Pancreas (tissue), 10 donors: ENCODE measurements around the gene RIC1. TPM values are rescaled to one million over a fixed set of nuclear protein-coding genes. Genes with fewer than 3 reads are reported as not detected.

Experiments
- ATAC-seq, 4 donors: fragments of 200-7000 bp; cut with Tn5 transposase; one replicate each; pipeline versions ENCODE4 v1.8.0 to v1.9.1; 2020; ENCODE audit warnings: mild to moderate bottlenecking in 4 of 4, moderate library complexity in 4 of 4
- DNase-seq, 6 donors: peaks; one replicate each; pipeline ENCODE4 v3.0.0-alpha.2; 2020
- FAIRE-seq: peaks from 2 replicates; lab custom pipeline; 2012; peaks lifted over from hg19 to GRCh38; lab: Jason Lieb, UNC
- H3K27ac ChIP-seq, 4 donors: fragments of 200-600 bp; sonication (generic); 1 replicate in 3 of 4; 2 replicates in 1 of 4; pipeline versions ENCODE4 v1.5.0 to v1.8.0; 2020
- H3K27me3 ChIP-seq, 4 donors: fragments of 200-600 bp; one replicate each; pipeline ENCODE4 v1.8.0; 2021
- H3K36me3 ChIP-seq, 3 donors: fragments of 200-600 bp; sonication (generic) in 1 of 3; one replicate each; pipeline versions ENCODE4 v1.5.0 to v1.8.0; 2020 to 2021
- H3K4me1 ChIP-seq, 3 donors: fragments of 200-600 bp; one replicate each; pipeline ENCODE4 v1.8.0; 2021
- H3K4me3 ChIP-seq, 4 donors: fragments of 200-600 bp; sonication (generic) in 2 of 4; one replicate each; pipeline versions ENCODE4 v1.5.0 to v1.8.0; 2020 to 2021
- H3K9me3 ChIP-seq, 4 donors: fragments of 200-600 bp; one replicate each; pipeline ENCODE4 v1.8.0; 2021
- WGBS, 2 donors: extraction: QIAGEN DNeasy Blood & Tissue Kit; methylation state at CpG; one replicate each; pipeline ENCODE4 v1.1.7; 2013; 5-methylcytosine and 5-hydroxymethylcytosine counted together
- intact Hi-C, 3 donors: fragments of 100-400 bp; cut with DNase I; formaldehyde crosslinking; loops; one replicate each; pipeline versions ENCODE4 v1.11.1 to v1.14.2; 2022
- polyA plus RNA-seq, 2 donors: library from polyadenylated mRNA; stranded (reverse); fragments of 200-250 nt; gene quantifications; one replicate each; pipeline ENCODE4 v1.2.3, GENCODE V29; 2013
- total RNA-seq, 6 donors: library from RNA; stranded (reverse); fragmentation: NEBNext Ultra II Directional in 4 of 6; extraction: Animal tissue kit (Norgen Biotek cat#: 25700) in 4 of 6; gene quantifications; one replicate each; pipeline versions ENCODE4 v1.2.1 to v1.2.4, GENCODE V29; 2021 to 2023
- TF ChIP-seq, protein P1 (sequence below), 4 donors: fragments of 200-600 bp; sonication (generic) in 3 of 4; IDR thresholded peaks; one replicate each; pipeline versions ENCODE4 v1.5.0 to v1.8.0; 2021; ENCODE audit warnings: antibody characterized with exemption in 4 of 4
- donor health status: healthy with polysubstance abuse.
- donor health status: DM: no; HTN: no; CAD: no; lungs with moderate emphysema.
- donor health status: DM: no; HTN: no; CAD: no.
- donor health status: control.
- donor health status: control.
- donor health status: Bipolar disorder and iron deficiency.
- donor health status: DM: yes; HTN: yes; CAD: no.
- donor health status: DM: no; HTN: no; CAD: no.
- donor health status: DM: no; HTN: no; CAD: no.
- donor health status: DM: yes; HTN: yes; CAD: no.

Gene RIC1
- total and polyA plus RNA-seq, 8 donors, result 2.9 to 11.8 (median 8.4) TPM

DNA sequence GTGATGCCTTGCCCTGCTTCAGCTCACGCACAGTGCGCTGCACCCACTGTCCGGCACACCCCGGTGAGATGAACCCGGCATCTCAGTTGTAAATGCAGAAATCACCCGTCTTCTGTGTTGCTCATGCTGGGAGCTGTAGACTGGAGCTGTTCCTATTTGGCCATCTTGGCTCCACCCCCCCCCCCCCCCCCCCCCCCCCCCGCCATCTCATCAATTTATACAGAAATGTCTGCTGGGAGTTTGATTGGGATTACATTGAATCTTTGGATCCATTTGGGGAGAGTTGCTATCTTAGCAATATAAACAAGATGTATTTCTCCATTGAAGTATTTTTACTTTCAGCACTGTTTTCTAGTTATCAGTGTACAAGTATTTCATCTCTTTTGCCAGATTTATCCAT lies 55.2 kb downstream of the RIC1 start:
- no peak for FAIRE-seq
- TF ChIP-seq, protein P1, sequence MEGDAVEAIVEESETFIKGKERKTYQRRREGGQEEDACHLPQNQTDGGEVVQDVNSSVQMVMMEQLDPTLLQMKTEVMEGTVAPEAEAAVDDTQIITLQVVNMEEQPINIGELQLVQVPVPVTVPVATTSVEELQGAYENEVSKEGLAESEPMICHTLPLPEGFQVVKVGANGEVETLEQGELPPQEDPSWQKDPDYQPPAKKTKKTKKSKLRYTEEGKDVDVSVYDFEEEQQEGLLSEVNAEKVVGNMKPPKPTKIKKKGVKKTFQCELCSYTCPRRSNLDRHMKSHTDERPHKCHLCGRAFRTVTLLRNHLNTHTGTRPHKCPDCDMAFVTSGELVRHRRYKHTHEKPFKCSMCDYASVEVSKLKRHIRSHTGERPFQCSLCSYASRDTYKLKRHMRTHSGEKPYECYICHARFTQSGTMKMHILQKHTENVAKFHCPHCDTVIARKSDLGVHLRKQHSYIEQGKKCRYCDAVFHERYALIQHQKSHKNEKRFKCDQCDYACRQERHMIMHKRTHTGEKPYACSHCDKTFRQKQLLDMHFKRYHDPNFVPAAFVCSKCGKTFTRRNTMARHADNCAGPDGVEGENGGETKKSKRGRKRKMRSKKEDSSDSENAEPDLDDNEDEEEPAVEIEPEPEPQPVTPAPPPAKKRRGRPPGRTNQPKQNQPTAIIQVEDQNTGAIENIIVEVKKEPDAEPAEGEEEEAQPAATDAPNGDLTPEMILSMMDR (IDR thresholded peaks at IDR 0.05), result no peak
- Histone ChIP-seq H3K4me1 (no peaks in the 10 kb centered on the region), H3K36me3 (no peaks in the 10 kb centered on the region), H3K27ac (no peak overlapping the region), H3K4me3 (no peak overlapping the region), H3K27me3 (no peaks in the 10 kb centered on the region), H3K9me3 (no peaks in the 10 kb centered on the region)
- no peak for ATAC-seq
- WGBS, 2 donors, result 91 to 100% methylated on average over 7 of the region's 7 CpGs
- intact Hi-C loops, result no loop called here
- no peak for DNase-seq

DNA sequence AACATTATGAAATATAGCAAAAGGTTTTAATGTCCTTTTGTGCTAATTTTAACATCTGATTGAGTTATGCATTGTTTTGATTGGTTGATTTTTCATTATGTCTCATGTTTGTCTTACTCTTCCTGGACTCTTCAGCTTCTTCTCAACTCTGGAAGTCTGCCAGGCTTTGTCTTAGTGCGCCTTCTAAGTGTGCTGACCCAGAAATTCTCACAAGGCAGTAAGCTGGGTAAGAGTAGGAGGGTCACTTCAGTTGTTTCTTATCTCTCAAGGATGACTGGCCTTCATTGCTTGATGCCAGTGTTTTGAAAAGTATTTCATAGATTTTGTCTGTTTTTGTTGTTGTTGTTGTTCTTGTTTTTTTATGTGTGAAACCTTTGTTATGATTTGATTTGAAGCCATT lies 59.2 kb downstream of the RIC1 start:
- H3K27me3 ChIP-seq, result no peaks in the 10 kb centered on the region
- TF ChIP-seq, protein P1 (IDR thresholded peaks at IDR 0.05), result no peak
- DNase-seq (no peak), ATAC-seq (no peak), FAIRE-seq (no peak)
- no peaks in the 10 kb centered on the region for H3K4me1 ChIP-seq
- H3K4me3 ChIP-seq, result no peak overlapping the region
- 37 to 94% methylated on average over 1 of the region's 1 CpG for WGBS, 2 donors
- no peak overlapping the region for H3K27ac ChIP-seq
- no peaks in the 10 kb centered on the region for H3K36me3 ChIP-seq
- intact Hi-C loops, result no loop called here
- no peaks in the 10 kb centered on the region for H3K9me3 ChIP-seq

DNA sequence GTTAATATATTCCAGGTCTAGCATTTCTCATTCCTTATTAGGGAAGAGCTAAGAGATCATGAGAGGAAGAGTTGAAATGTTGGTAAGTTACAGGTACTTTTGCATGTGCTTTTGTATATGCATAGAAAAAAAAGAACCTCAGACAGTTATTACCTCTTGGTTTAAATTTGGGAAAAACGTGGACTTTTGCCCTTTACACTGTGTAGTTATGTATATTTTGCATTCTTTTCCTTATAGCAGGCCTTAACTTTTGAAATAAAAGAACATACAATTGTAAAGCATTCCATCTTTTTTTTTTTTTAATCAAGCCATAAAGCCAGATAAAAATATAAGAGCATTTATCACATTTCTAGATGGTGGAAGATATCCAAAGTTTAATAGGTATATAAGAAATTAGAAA lies 61.4 kb downstream of the RIC1 start:
- intact Hi-C loops, result no loop called here
- 78 to 84% methylated on average over 1 of the region's 1 CpG for WGBS, 2 donors
- DNase-seq, result no peak
- Histone ChIP-seq H3K4me3 (no peak overlapping the region), H3K36me3 (no peaks in the 10 kb centered on the region), H3K27me3 (no peaks in the 10 kb centered on the region), H3K4me1 (no peaks in the 10 kb centered on the region), H3K9me3 (no peaks in the 10 kb centered on the region), H3K27ac (no peak overlapping the region)
- no peak for ATAC-seq
- TF ChIP-seq, protein P1 (IDR thresholded peaks at IDR 0.05), result no peak
- no peak for FAIRE-seq

DNA sequence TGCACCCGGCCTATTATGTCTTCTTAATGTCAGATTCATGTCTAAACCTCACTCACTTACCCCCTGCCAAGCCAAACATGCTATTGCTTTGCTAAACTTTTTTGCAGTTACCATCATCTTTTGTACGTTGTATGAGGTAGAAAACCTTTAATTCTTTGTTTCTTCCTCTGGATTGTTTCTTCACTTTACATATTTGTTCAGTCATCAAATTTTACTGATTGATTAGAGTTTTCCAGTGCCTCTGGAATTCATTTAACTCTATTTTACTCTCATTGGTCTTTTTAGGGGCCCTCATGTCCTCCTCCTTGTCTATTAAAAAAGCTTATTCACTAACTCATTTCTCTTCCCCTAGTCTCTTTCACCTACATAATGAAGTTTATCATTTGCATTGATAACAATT lies 67.0 kb downstream of the RIC1 start:
- Histone ChIP-seq H3K36me3 (no peaks in the 10 kb centered on the region), H3K27me3 (no peaks in the 10 kb centered on the region), H3K4me1 (peaks cover 0 to 5% (median 0%) of the 10 kb centered on the region in 3 donors), H3K27ac (no peak overlapping the region), H3K9me3 (no peaks in the 10 kb centered on the region), H3K4me3 (no peak overlapping the region)
- DNase-seq (no peak), ATAC-seq (no peak), FAIRE-seq (no peak)
- TF ChIP-seq, protein P1 (IDR thresholded peaks at IDR 0.05), result no peak
- intact Hi-C loops, result loop anchor here in 1 of 3 donors (5.0 kb wide), 1 partner anchor 34 kb away; no protein-coding TSS in a partner anchor
- WGBS, 2 donors, result 92 to 94% methylated on average over 2 of the region's 2 CpGs

DNA sequence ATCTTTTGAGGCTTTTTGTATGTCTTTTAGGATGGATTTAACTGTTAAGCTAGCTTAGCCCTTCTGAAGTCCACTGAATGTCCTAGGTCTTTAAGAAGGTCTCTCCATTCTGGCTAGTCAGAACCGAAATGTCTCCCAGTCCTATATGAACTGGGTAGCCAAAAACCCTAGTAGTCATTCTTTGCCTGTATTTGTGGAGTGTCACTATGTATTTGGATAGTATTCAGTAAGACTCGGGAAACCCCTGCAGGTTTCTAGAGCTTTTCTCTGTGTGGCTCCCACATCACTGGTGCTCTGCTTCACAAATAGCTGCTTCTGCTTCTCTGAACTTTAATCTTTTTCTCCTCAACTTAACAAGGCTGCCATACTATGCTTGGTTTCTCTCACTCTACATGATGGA lies 68.0 kb downstream of the RIC1 start:
- H3K4me3 ChIP-seq, result no peak overlapping the region
- TF ChIP-seq, protein P1 (IDR thresholded peaks at IDR 0.05), result no peak
- 80 to 92% methylated on average over 2 of the region's 2 CpGs for WGBS, 2 donors
- H3K4me1 ChIP-seq, result peaks cover 0 to 5% (median 0%) of the 10 kb centered on the region in 3 donors
- FAIRE-seq, result no peak
- no peaks in the 10 kb centered on the region for H3K9me3 ChIP-seq
- H3K27me3 ChIP-seq, result no peaks in the 10 kb centered on the region
- H3K36me3 ChIP-seq, result no peaks in the 10 kb centered on the region
- intact Hi-C loops, result loop anchor here in 1 of 3 donors (5.0 kb wide), 1 partner anchor 35 kb away; no protein-coding TSS in a partner anchor
- ATAC-seq, result no peak
- DNase-seq, result no peak
- H3K27ac ChIP-seq, result no peak overlapping the region
